Measurements from ENCODE around the gene PIEZO2. TPM values are rescaled to one million over a fixed set of nuclear protein-coding genes. Genes with fewer than 3 reads are reported as not detected.

PIEZO2 gene
- total and polyA plus RNA-seq, 2 of the 8 experiments (the other 6 are each of a cell fraction or from before 2014, with no cell fraction given): 4.7 to 16.5 TPM

- Histone ChIP-seq H2BK12ac (ENCODE audit: low read depth, low read length) (no peak overlapping the region), H3K9ac (replicated peaks in 1 of 4; ENCODE audit: extremely low read depth in 1 of 4, low read depth in 3 of 4, low read length in 3 of 4) (no peak overlapping the region), H2BK15ac (ENCODE audit: low read length) (no peak overlapping the region), H3K23me2 (ENCODE audit: low read depth, low read length) (no peaks in the 10 kb centered on the region), H4K20me1 (replicated peaks in 1 of 2; ENCODE audit: control insufficient read depth in 1 of 2, insufficient read depth in 2 of 2, low read length in 2 of 2) (no peaks in the 10 kb centered on the region), H3K79me2 (ENCODE audit: control insufficient read depth in 1 of 2, insufficient read depth in 2 of 2, low read length in 2 of 2) (no peaks in the 10 kb centered on the region), H3K4me1 (replicated peaks in 1 of 4; ENCODE audit: control insufficient read depth in 3 of 4, insufficient read depth in 4 of 4, low read length in 3 of 4) (no peaks in the 10 kb centered on the region), H3K9me3 (ENCODE audit: insufficient read depth in 2 of 2, low read depth in 1 of 2, low read length in 1 of 2) (peaks cover 0 to 3% of the 10 kb centered on the region in 2 experiments; a peak in 1 of 4 replicates), H2AK5ac (ENCODE audit: low read depth, low read length) (no peak overlapping the region), H3K4me3 (ENCODE audit: extremely low read depth in 1 of 4, insufficient read depth in 2 of 4, low read depth in 3 of 4, low read length in 4 of 4) (no peak overlapping the region), H3K56ac (replicated peaks; ENCODE audit: insufficient read length, low read depth, low read length) (no peak overlapping the region), H3K79me1 (ENCODE audit: low read depth, low read length) (no peaks in the 10 kb centered on the region), H3K36me3 (ENCODE audit: control insufficient read depth in 2 of 4, insufficient read depth in 4 of 4, low read length in 3 of 4) (no peaks in the 10 kb centered on the region), H2AFZ (ENCODE audit: low read length) (no peak overlapping the region), H4K8ac (ENCODE audit: extremely low read depth, insufficient read depth, low read length) (no peak overlapping the region), H3K14ac (ENCODE audit: insufficient read length) (no peak overlapping the region), H3K4me2 (ENCODE audit: insufficient read depth in 1 of 2, low read depth in 2 of 2, low read length in 2 of 2) (no peak overlapping the region), H4K5ac (ENCODE audit: insufficient read length, low read depth, low read length) (no peak overlapping the region), H2BK20ac (ENCODE audit: low read length) (no peak overlapping the region), H3K23ac (ENCODE audit: insufficient read length) (no peak overlapping the region), H2BK120ac (replicated peaks; ENCODE audit: low read depth, low read length) (no peak overlapping the region), H3K4ac (replicated peaks; ENCODE audit: insufficient read length, low read depth, low read length) (no peak overlapping the region), H3K18ac (ENCODE audit: extremely low read depth, low read length) (no peak overlapping the region), H4K91ac (replicated peaks; ENCODE audit: insufficient read length, low read length) (no peak overlapping the region), H3K27me3 (replicated peaks in 1 of 4; ENCODE audit: control insufficient read depth in 3 of 4, extremely low read depth in 1 of 4, insufficient read depth in 3 of 4, low read length in 3 of 4) (no peaks in the 10 kb centered on the region), H3K27ac (ENCODE audit: low read depth, low read length) (no peak overlapping the region), H2BK5ac (ENCODE audit: low read depth, low read length) (no peak overlapping the region)
- 84% methylated on average over 11 of the region's 23 CpGs; no CpG with 5 or more reads in 1 of the 2 experiments for WGBS, 2 experiments (ENCODE audit: extremely low coverage in 1 of 2, insufficient coverage in 1 of 2, insufficient read length in 1 of 2, insufficient replicate concordance in 2 of 2, low coverage in 1 of 2, low lambda C conversion rate in 2 of 2, missing lambda C conversion rate in 1 of 2)
- FAIRE-seq: no peak
- ChIA-PET CTCF (ENCODE audit: partially characterized antibody) (interaction anchor here (0.7 kb wide), 1 partner anchor 102 kb away, joined by 3 read pairs; no protein-coding TSS in a partner anchor), POLR2A (ENCODE audit: partially characterized antibody) (no interaction called here)
- no peak for TF ChIP-seq SIN3A (conservative IDR thresholded peaks at IDR 0.05 in 1 of 2, IDR thresholded peaks at IDR 0.05 in 1 of 2; ENCODE audit: low read depth in 1 of 2, low read length in 2 of 2)
- TF ChIP-seq TAF1 (IDR thresholded peaks at IDR 0.05; ENCODE audit: low read depth, low read length): no peak
- no peak for TF ChIP-seq MAX (IDR thresholded peaks at IDR 0.05)
- no peak for TF ChIP-seq BCL11A (IDR thresholded peaks at IDR 0.05; ENCODE audit: low read depth in 2 of 2, low read length in 2 of 2)
- TF ChIP-seq TEAD4 (IDR thresholded peaks at IDR 0.05; ENCODE audit: low read depth, low read length): no peak
- TF ChIP-seq EP300 (IDR thresholded peaks at IDR 0.05; ENCODE audit: borderline replicate concordance in 1 of 2, low read depth in 2 of 2, low read length in 2 of 2): no peak
- no peak for TF ChIP-seq HDAC6 (IDR thresholded peaks at IDR 0.05; ENCODE audit: low read depth, low read length)
- no peak for TF ChIP-seq RAD21 (IDR thresholded peaks at IDR 0.05 in 1 of 2, conservative IDR thresholded peaks at IDR 0.05 in 1 of 2; ENCODE audit: low read depth in 2 of 2, low read length in 2 of 2)
- no peak for TF ChIP-seq NANOG (IDR thresholded peaks at IDR 0.05; ENCODE audit: insufficient read depth, low read depth, low read length, poor library complexity, severe bottlenecking)
- no peak for TF ChIP-seq SAP30 (IDR thresholded peaks at IDR 0.05; ENCODE audit: insufficient read depth, insufficient replicate concordance, low read length)
- TF ChIP-seq HDAC2 (IDR thresholded peaks at IDR 0.05; ENCODE audit: borderline replicate concordance in 1 of 2, low read depth in 2 of 2, low read length in 2 of 2): no peak
- DNase-seq (ENCODE audit: low read depth in 1 of 2, low spot score in 2 of 2): no peak
Measured at GRCh38 chr18:10916387-10916786, 233.0 kb downstream of the PIEZO2 start.
